HG03097 (cell line): ENCODE data around the gene CASKIN1.

ENCODE experiments used
- ATAC-seq: cut with Tn5 transposase; IDR thresholded peaks from one replicate; pipeline ENCODE4 v1.9.1; 2021; ENCODE audit not compliant: unreplicated experiment, low FRiP score

CASKIN1 gene

GRCh38 chr16:2160915-2161551 lies 35.4 kb downstream of the CASKIN1 start:
- ATAC-seq = no peak

- no peak for ATAC-seq
Measured at GRCh38 chr16:2159175-2159838, 37.1 kb downstream of the CASKIN1 start.

- ATAC-seq = no peak
Measured at GRCh38 chr16:2158262-2158638, 38.2 kb downstream of the CASKIN1 start.

GRCh38 chr16:2157480-2158261 lies 38.7 kb downstream of the CASKIN1 start:
- no peak for ATAC-seq

- no peak for ATAC-seq
Measured at GRCh38 chr16:2156849-2157224, 39.6 kb downstream of the CASKIN1 start.

- ATAC-seq = no peak
Measured at GRCh38 chr16:2155977-2156848, 40.2 kb downstream of the CASKIN1 start.

GRCh38 chr16:2155091-2155950 lies 41.1 kb downstream of the CASKIN1 start, which contains the start of gene TRAF7:
TSS of gene TRAF7 (plus strand) at chr16:2155782. CDS start at chr16:2163921, 8,139 bp downstream.
- ATAC-seq = peak; percentile 91

- no peak for ATAC-seq
Measured at GRCh38 chr16:2154533-2155090, 41.8 kb downstream of the CASKIN1 start.

- ATAC-seq = no peak
Measured at GRCh38 chr16:2152695-2153506, 43.5 kb downstream of the CASKIN1 start.

- no peak for ATAC-seq
Measured at GRCh38 chr16:2151188-2152091, 45.0 kb downstream of the CASKIN1 start.

- ATAC-seq = no peak
Measured at GRCh38 chr16:2150418-2151187, 45.8 kb downstream of the CASKIN1 start.

- no peak for ATAC-seq
Measured at GRCh38 chr16:2149630-2150417, 46.6 kb downstream of the CASKIN1 start.

GRCh38 chr16:2148714-2149629 lies 47.4 kb downstream of the CASKIN1 start:
- ATAC-seq = no peak

GRCh38 chr16:2147981-2148671 lies 48.3 kb downstream of the CASKIN1 start, which contains the start of gene RAB26:
TSS of gene RAB26 (plus strand) at chr16:2148625. CDS start at chr16:2148784, 159 bp downstream.
- ATAC-seq = no peak
